Naive thymus-derived CD4-positive, alpha-beta T cell (primary cell): Measurements from ENCODE around the gene CREG1. TPM values are rescaled to one million over a fixed set of nuclear protein-coding genes. Genes with fewer than 3 reads are reported as not detected.

Experiments
- ATAC-seq: fragments of 150-1000 bp; cut with Tn5 transposase; 2 replicates; pipeline ENCODE4 v1.10.0; 2021; ENCODE audit warnings: mild to moderate bottlenecking, moderate library complexity
- CTCF ChIA-PET: fragments of 350-600 bp; sonication (Branson Sonifier 250); formaldehyde crosslinking; loops from one replicate; lab custom pipeline; 2021; ENCODE audit warnings: antibody characterized with exemption; lab: Charles Lee
- POLR2A ChIA-PET: fragments of 350-600 bp; sonication (Branson Sonifier 250); formaldehyde crosslinking; loops from one replicate; lab custom pipeline; 2021; ENCODE audit warnings: antibody characterized with exemption, inconsistent platforms; lab: Charles Lee
- DNase-seq, 9 donors: peaks; one replicate each; pipeline versions ENCODE4 v3.0.0 to v3.0.0-alpha.2; 2020 to 2022; ENCODE audit warnings: mixed read lengths in 1 of 9
- H3K27ac ChIP-seq: one replicate; pipeline ENCODE4 v1.7.0; 2013; ENCODE audit warnings: mild to moderate bottlenecking, low read depth, low read length, moderate library complexity
- H3K27me3 ChIP-seq, 2 donors: one replicate each; pipeline ENCODE4 v1.7.0; 2013; ENCODE audit warnings: low read length in 2 of 2, mild to moderate bottlenecking in 2 of 2, moderate library complexity in 2 of 2; ENCODE audit not compliant: control insufficient read depth in 2 of 2, insufficient read depth in 2 of 2
- H3K36me3 ChIP-seq, 3 experiments: 1 replicate in 2 of 3; 2 replicates in 1 of 3; pipeline ENCODE4 v1.7.0; 2013; ENCODE audit warnings: low read length in 3 of 3, mild to moderate bottlenecking in 3 of 3, moderate library complexity in 1 of 3; ENCODE audit not compliant: insufficient read depth in 3 of 3, control insufficient read depth in 2 of 3
- H3K4me1 ChIP-seq, 2 donors: one replicate each; pipeline ENCODE4 v1.7.0; 2013; ENCODE audit warnings: low read length in 2 of 2, mild to moderate bottlenecking in 2 of 2, moderate library complexity in 1 of 2; ENCODE audit not compliant: control insufficient read depth in 2 of 2, insufficient read depth in 2 of 2
- H3K4me3 ChIP-seq: 2 replicates; pipeline ENCODE4 v1.7.0; 2013; ENCODE audit warnings: mild to moderate bottlenecking, low read length
- H3K9me3 ChIP-seq, 3 experiments: 1 replicate in 2 of 3; 2 replicates in 1 of 3; pipeline ENCODE4 v1.7.0; 2013; ENCODE audit warnings: low read length in 3 of 3; ENCODE audit not compliant: control insufficient read depth in 2 of 3
- H3K27ac Mint-ChIP-seq, 9 donors: one replicate each; pipeline ENCODE4 v1.8.0; 2020 to 2022; ENCODE audit warnings: mixed read lengths in 9 of 9, mild to moderate bottlenecking in 8 of 9, moderate library complexity in 5 of 9, inconsistent platforms in 2 of 9
- H3K27me3 Mint-ChIP-seq, 5 donors: one replicate each; pipeline ENCODE4 v1.8.0; 2021 to 2022; ENCODE audit warnings: mixed read lengths in 5 of 5, mild to moderate bottlenecking in 1 of 5
- H3K36me3 Mint-ChIP-seq, 5 donors: one replicate each; pipeline ENCODE4 v1.8.0; 2020 to 2022; ENCODE audit warnings: mixed read lengths in 5 of 5, mild to moderate bottlenecking in 3 of 5, inconsistent platforms in 1 of 5
- H3K4me1 Mint-ChIP-seq, 7 donors: one replicate each; pipeline ENCODE4 v1.8.0; 2020 to 2022; ENCODE audit warnings: mixed read lengths in 7 of 7, mild to moderate bottlenecking in 3 of 7, inconsistent platforms in 1 of 7
- H3K4me3 Mint-ChIP-seq, 10 donors: one replicate each; pipeline ENCODE4 v1.8.0; 2020 to 2022; ENCODE audit warnings: mild to moderate bottlenecking in 10 of 10, mixed read lengths in 10 of 10, moderate library complexity in 6 of 10, inconsistent platforms in 2 of 10
- H3K9me3 Mint-ChIP-seq, 11 donors: one replicate each; pipeline ENCODE4 v1.8.0; 2020 to 2022; ENCODE audit warnings: mixed read lengths in 11 of 11, mild to moderate bottlenecking in 4 of 11, inconsistent platforms in 1 of 11, moderate library complexity in 1 of 11
- intact Hi-C, 2 donors: fragments of 100-400 bp; cut with micrococcal nuclease; formaldehyde crosslinking; loops; one replicate each; pipeline ENCODE4 v1.15.1; 2023
- polyA plus RNA-seq, 2 donors: library from polyadenylated mRNA; unstranded; fragments of 300-500 nt; fragmentation: Illumina TruSeq; gene quantifications; one replicate each; pipeline ENCODE4 v1.2.3, GENCODE V29; 2021
- total RNA-seq, 6 experiments: library from RNA in 5 of 6; stranded (reverse) in 5 of 6; gene quantifications; 1 replicate in 5 of 6; 2 replicates in 1 of 6; pipeline ENCODE4 v1.2.3 and lab custom pipeline; 2021 to 2026

Gene CREG1
- total and polyA plus RNA-seq, 7 experiments from 2014 or later, result 10.6 to 40.6 (median 23.4) TPM

DNA sequence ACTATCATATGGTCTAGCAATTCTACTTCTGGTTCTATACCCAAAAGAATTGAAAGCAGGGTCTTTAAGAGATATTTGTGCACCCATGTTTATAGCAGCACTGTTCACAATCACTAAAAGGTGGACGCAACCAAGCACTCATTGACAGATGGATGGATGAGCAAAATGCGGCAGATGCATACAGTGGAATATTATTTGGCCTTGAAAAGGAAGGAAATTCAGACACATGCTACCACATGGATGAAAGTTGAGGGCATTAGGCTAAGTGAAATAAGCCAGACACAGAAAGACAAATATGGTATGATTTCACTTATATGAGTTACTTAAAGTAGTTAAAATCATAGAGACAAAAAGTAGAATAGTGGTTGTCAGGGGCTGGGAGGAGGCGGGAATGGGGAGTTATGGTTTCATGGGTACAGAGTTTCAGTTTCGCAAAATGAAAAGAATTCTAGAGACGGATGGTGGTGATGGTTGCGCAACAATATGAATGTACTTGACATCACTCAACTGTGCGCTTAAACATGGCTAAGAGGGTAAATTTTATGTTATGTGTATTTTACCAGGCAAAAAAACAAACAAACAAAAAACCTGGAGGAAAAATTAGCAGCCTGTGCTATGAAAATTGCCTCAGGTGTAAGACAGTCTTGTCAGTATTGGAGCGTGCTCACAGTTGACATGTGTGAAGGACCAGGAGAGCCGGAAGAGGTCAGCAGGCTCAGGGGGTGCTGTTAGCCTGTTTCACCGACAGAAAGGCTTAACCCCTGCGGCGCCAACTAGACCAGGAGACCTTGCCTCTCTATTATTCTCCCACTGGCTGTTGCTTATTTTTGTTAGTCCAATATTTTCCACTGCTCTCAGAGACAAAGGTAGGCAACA is 61.7 kb downstream of the CREG1 start:
- ChIA-PET CTCF (interaction anchor here (1.6 to 1.8 kb wide), 2 partner anchors 14 kb away, joined by 4 to 7 read pairs; no protein-coding TSS in a partner anchor), POLR2A (interaction anchor here (0.8 to 11.8 kb wide), 18 partner anchors 8 to 230 kb away, joined by 3 to 181 read pairs (median 8); partner anchors contain the start of gene CD247)
- ATAC-seq (peak; percentile 42), DNase-seq (peak in 6 of 9 donors; percentile 46 to 69 (median 54))
- Mint-ChIP-seq H3K9me3 (peaks cover 0 to 1% (median 0%) of the 10 kb centered on the region in 11 donors), H3K4me1 (peaks cover 71 to 100% (median 95%) of the 10 kb centered on the region in 7 donors), H3K27me3 (no peaks in the 10 kb centered on the region), H3K27ac (peak overlapping the region; percentile 84 to 100 (median 95)), H3K4me3 (peak overlapping the region; percentile 75 to 88 (median 82)), H3K36me3 (peaks cover 0 to 44% (median 16%) of the 10 kb centered on the region in 5 donors)
- Histone ChIP-seq H3K4me3 (peak overlapping the region; percentile 35), H3K27ac (peak overlapping the region; percentile 96), H3K36me3 (peaks cover 12 to 33% (median 13%) of the 10 kb centered on the region in 3 experiments), H3K27me3 (no peaks in the 10 kb centered on the region), H3K4me1 (peaks cover 49 to 94% of the 10 kb centered on the region in 2 donors), H3K9me3 (no peaks in the 10 kb centered on the region)
- intact Hi-C loops, result loop anchor here (1.0 to 5.0 kb wide), 7 partner anchors 8 to 45 kb away; partner anchors contain the start of gene CD247 (in 2 of the 2)

Other genes starting within 250 kb of the CREG1 start
- 100 to 1,000 TPM; 246 to 476 (median 336) TPM for gene CD247, start 35.2 kb downstream of the CREG1 start, total RNA-seq
- 100 to 1,000 TPM; 352 to 437 TPM for gene CD247, start 35.2 kb downstream of the CREG1 start, polyA plus RNA-seq
- 100 to 1,000 TPM in 4 of 5 experiments, 10 to 100 TPM in 1; 75.0 to 153 (median 140) TPM for gene RCSD1, start 76.5 kb upstream of the CREG1 start, total RNA-seq
- 100 to 1,000 TPM in 1 of 2 donors, 10 to 100 TPM in 1; 94.7 to 135 TPM for gene RCSD1, start 76.5 kb upstream of the CREG1 start, polyA plus RNA-seq
- 10 to 100 TPM in 2 of 5 experiments, 1 to 10 TPM in 3; 4.8 to 25.3 (median 8.6) TPM for gene MPZL1, start 168.2 kb upstream of the CREG1 start, total RNA-seq
- gene MPZL1, start 168.2 kb upstream of the CREG1 start, polyA plus RNA-seq, result 10 to 100 TPM; 12.2 to 19.0 TPM